Activated naive CD4-positive, alpha-beta T cell (primary cell): Measurements from ENCODE around the gene MBD3.
"Not testable (repeated sequence)": the region's sequence is repeated elsewhere in the genome, so short reads cannot be mapped to it uniquely, and the experiment has no call there.

Source experiments
- DNase-seq, 4 experiments: peaks; one replicate each; lab custom pipeline; 2025; lab: John Stamatoyannopoulos, UW

The MBD3 gene

DNA sequence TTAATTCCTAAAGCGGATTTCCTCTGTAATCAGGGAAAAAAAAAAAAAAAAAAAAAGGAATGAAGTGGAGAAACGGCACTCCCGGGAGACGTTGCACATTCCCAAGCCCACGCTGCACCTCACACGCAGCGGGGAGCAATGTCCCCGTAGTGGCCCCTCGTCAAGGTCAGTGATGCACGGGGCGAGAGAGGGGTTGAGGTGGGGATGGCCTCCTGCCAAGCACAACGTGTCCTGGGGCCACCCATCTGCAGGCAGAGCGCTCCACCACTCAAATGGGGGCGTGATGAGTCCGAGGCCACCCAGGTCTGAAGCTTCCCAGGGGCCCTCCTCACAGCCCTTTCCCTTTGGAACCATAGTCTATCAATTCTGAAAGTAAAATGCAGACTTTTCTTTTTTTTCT, 53.7 kb downstream of the MBD3 start:
- no peak for DNase-seq

DNA sequence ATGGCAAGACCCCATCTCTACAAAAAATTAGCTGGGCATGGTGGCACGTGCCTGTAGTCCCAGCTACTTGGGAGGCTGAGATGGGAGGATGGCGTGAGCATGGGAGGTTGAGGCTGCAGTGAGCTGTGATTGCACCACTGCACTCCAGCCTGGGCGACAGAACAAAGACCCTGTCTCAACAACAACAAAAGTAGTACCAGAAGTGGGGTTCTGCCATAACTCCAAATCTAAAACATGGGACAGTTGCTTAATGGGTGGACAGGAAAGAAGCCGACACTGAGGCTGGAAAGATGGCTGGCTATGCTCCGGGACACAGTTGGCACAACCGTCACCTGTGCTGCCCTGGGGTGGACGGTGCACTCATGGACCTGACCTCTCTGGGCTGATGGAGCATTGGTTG, 57.0 kb downstream of the MBD3 start:
- not testable (repeated sequence) for DNase-seq

DNA sequence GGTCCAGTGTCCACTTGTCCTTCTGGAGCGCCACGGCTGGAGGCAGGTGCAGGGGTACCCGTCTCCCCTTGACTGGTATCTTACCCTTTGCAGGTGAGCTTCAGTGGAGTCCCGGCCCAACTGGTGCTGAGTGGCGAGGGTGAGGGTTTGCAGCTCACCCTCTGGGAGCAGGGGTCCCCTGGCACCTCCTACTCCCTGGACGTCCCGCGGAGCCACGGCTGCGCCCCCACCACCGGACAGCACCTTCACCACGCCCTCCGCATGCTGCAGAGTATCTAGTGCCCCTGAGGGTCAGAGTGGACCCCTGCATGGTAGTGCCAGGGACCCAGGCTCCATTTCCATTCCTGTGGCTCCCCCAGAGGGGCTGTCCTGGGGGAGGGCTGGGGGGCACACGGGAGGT, 57.7 kb downstream of the MBD3 start:
- DNase-seq, result no peak

DNA sequence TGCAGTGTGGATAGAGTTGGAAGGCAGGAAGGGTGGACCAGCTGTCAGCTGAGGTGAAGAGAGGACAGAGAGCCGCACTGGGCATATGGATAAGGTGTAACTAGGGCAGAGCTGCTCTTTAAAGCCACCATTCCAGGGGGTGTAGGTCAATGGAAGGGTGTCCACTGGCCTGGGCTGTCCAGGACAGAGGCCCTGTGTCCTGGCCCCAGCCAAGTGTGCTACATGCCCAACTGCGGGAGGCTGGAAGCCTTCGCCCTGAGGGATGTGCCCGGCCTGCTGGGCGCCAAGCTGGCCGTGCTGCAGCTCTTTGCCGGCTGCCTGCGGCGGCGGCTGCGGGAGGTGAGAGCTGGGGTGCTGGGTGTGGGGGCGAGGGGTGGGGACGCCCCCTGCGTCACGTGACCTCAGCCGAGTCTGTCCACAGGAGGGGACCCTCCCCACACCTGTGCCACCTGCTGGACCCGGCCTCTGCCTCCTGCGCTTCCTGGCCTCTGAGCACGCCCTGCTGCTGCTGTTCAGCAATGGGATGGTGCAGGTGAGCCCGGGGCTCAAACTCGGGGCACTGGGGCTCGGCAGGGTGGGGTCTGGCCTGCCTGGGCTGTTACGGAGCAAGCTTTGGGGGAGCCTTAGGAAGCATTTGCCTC, 59.0 kb downstream of the MBD3 start:
- DNase-seq, result no peak

GRCh38 chr19:1532003-1532402, 60.7 kb downstream of the MBD3 start:
- DNase-seq, result no peak

- DNase-seq, result no peak
Observed at GRCh38 chr19:1531587-1531986, 61.1 kb downstream of the MBD3 start.

DNA sequence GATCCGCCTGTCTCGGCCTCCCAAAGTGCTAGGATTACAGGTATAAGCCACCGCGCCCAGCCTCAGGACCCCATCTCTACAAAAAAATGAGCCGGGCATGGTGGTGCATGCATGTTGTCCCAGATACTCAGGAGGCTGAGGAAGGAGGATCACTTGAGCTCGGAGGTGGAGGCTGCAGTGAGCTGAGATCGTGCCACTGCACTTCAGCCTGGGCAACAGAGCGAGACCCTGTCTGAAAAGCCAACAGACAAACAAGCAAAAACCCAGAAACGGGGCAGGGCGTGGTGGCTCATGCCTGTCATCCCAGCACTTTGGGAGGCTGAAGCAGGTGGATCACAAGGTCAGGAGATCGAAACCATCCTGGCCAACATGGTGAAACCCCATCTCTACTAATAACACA, 61.8 kb downstream of the MBD3 start:
- not testable (repeated sequence) for DNase-seq

GRCh38 chr19:1529430-1529816, 63.2 kb downstream of the MBD3 start:
- no peak for DNase-seq

GRCh38 chr19:1528596-1529429, 63.9 kb downstream of the MBD3 start:
- no peak for DNase-seq

DNA sequence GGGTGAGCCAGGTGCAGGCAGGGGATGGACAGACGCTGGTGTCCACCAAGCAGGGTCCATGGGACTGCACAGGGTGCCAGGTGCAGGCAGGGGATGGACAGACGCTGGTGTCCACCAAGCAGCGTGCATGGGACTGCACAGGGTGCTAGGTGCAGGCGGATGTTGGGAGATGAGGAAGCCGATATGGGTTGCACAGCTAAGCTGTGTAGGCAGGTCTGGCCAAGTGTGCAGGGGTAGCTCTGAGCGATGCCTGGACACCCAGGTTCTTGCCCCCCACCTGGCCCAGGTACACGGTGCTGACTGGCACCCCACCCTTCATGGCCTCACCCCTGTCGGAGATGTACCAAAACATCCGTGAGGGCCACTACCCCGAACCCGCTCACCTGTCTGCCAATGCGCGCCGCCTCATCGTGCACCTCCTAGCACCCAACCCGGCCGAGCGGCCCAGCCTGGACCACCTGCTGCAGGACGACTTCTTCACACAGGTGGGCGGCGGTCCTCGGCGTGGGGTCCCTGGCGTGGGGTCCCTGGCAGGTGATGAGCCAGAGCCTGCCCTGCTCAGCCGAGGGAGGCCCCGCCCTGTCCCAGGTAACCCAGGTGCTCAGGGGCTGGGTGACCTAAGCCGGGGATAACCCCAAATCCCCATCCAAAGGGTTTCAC, 64.9 kb downstream of the MBD3 start:
- DNase-seq, result no peak

DNA sequence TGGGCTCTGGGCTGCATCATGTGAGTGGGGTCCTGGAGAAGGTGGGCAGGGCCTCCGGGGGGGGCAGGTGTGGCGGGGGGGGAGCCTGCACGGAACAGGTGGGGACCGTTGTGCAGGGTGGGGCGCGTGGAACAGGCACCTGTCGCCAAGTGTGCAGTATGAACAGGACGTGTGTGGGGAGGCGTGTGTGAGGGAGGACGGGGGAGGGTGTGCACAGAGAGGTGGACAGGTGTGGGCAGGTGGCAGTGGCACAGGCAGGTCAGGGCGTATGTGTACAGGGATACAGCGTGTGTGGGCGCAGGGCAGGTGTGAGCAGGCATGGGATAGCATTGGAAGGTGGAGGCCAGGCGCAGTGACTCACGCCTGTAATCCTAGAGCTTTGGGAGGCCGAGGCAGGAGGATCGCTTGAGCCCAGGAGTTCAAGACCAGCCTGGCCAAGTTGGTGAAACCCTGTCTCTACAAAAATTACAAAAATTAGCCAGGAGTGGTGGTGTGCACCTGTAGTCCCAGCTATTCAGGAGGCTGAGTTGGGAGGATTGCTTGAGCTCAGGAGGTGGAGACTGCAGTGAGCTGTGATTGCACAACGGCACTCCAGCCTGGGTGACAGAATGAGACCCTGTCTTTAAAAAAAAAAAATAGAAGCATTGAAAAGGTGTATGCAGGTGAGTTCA, 65.6 kb downstream of the MBD3 start:
- no peak for DNase-seq

GRCh38 chr19:1526066-1526778, 66.4 kb downstream of the MBD3 start:
- DNase-seq, result no peak

DNA sequence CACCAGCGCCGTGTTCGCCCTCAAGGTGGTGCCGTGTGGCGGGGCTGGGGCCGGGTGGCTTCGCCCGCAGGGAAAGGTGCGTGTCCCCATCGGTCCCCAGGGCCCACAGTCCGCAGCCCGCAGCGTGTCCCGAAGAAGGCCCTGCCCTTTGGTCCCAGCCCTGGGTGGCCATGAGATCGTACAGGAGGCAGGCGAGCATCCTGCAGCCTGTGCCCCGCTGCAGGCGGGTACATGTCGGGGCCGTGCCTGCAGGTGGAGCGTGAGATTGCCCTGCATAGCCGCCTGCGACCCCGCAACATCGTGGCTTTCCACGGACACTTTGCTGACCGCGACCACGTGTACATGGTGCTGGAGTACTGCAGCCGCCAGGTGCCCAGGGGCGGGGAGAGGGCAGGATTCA, 67.3 kb downstream of the MBD3 start:
- no peak for DNase-seq

GRCh38 chr19:1524972-1525325, 67.7 kb downstream of the MBD3 start:
- DNase-seq, result no peak

- no peak for DNase-seq
Observed at GRCh38 chr19:1524287-1524971, 68.2 kb downstream of the MBD3 start.
